Activated T-cell treated with anti-CD3 and anti-CD28 coated beads for 4 hours (primary cell): Measurements from ENCODE around the gene ITPRIP.

ENCODE experiments used
- DNase-seq: peaks from one replicate; pipeline ENCODE4 v3.0.0-alpha.2; 2020

The ITPRIP gene

DNA sequence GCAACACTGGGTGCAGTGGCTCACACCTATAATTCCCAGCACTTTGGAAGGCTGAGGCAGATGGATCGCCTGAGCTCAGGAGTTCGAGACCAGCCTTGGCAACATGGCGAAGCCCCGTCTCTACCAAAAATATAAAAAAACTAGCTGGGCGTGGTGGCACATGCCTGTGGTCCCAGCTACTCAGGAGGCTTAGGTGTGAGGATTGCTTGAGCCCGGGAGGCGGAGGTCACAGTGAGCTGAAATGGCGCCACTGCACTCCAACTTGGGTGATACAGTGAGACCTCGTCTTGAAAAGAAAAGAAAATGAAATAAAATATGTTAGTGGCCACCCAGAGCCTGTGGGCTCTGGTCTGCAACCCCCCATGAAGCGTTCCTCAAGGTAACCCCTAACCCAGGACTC lies 13.3 kb downstream of the ITPRIP start:
- DNase-seq, result no peak

DNA sequence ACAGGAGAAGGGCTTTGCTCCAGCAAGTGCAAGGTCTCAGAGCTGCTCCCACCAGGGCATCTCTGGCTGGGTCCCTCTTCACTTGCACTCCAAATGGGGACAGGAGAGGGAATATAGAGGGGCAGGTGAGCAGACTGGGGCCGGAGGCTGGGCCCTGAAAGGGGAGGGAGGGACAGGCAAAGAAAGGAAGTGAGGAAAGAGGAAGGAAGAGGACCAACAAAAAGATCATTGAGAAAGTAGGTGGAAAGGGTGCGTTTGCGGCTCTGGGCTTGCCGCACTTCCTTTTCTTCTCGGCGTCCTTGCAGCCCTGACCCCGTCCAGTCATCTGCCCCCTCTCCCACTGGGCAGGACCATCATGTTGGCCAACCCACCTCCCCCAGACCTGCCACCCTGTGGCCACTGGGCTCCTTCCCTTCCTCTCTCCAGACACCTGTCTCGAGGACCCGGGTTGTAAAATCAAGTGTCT lies 14.0 kb downstream of the ITPRIP start:
- no peak for DNase-seq

DNA sequence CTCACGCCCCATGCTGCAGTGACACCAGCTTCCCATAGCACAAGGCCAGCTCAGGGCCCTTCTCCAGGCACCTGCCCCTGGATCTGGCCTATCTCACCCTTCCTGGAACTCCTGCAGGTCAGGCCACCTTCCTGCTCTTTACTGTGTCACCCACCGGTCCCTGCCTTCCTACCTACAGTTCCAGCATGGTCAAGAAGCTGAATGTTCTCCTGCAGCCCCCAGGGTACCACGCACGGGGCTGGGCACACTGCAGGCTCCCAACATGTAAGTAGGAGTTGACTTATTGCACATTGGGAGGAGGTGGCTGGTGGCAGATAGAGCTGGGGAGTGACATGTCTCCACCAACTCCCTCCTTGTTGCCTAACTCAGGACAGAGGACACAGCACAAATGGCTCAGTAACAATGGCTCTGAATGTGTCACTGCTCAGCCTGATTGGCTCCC lies 14.5 kb downstream of the ITPRIP start:
- no peak for DNase-seq

DNA sequence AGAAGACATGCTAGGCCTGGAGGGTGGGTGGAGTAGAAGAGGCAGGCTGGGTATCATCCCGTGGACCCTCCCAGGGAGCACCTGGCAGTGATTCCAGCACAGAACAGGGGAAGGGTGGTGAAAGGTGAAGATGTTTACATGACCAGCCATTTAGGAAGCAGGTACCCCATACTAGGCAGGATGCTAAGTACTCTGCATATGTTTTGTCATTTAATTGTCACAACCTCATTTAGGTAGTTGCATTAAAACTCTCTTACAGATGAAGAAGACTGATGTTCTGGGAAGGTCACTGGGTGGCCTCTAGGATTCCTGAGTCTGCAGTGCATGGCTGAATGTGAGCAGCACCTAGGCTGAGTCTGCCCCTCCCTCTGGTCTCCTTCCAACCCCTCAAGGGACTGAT lies 15.2 kb downstream of the ITPRIP start:
- no peak for DNase-seq

GRCh38 chr10:104322416-104322782 lies 15.9 kb downstream of the ITPRIP start:
- DNase-seq, result no peak

GRCh38 chr10:104321725-104322415 lies 16.4 kb downstream of the ITPRIP start:
- no peak for DNase-seq

- no peak for DNase-seq
Observed at GRCh38 chr10:104321226-104321625, 17.0 kb downstream of the ITPRIP start.

DNA sequence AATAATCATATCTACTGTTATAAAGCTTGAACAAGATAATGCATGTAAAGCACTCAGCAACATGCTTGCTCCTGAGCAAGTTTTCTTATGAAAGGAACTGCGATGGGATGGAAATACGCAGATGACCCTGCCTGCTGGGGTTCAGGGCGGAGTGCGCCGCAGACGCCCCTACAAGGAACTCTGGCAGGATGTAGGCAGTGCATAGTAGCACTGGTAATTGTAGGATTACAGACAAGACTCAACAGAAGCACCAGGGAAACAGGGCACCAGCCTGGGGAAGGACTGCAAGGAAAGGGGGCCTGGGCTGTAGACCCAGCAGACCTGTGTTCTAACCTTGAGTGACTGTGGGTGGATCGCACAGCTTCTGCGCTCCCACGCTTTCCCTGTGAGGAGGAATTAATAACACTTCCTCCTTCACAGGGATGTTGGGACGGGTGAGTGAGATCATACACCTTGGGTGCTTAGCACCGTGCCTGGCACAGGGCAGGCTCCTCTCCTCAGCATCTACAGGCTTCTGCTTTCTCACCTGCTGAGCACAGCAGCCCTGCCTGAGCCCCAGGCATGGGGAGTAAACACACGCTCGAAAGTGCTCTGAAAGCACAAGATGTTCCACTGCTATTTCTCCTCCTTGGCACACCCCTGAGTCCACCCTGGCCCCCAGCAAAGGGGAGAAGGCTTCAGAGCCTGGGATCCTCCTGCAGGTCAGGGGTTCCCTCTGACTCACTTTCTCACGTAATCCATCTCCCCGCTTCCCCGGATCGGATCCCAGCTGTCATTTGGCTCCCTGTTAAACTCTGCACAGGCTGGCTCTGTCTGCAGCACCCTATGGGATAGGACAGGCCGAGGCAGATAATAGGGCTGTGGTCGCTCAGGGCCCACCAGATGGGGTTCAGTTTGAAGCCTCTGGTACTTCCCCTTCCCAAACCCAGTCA lies 19.2 kb downstream of the ITPRIP start:
- no peak for DNase-seq

- no peak for DNase-seq
Observed at GRCh38 chr10:104318326-104318725, 19.9 kb downstream of the ITPRIP start.

DNA sequence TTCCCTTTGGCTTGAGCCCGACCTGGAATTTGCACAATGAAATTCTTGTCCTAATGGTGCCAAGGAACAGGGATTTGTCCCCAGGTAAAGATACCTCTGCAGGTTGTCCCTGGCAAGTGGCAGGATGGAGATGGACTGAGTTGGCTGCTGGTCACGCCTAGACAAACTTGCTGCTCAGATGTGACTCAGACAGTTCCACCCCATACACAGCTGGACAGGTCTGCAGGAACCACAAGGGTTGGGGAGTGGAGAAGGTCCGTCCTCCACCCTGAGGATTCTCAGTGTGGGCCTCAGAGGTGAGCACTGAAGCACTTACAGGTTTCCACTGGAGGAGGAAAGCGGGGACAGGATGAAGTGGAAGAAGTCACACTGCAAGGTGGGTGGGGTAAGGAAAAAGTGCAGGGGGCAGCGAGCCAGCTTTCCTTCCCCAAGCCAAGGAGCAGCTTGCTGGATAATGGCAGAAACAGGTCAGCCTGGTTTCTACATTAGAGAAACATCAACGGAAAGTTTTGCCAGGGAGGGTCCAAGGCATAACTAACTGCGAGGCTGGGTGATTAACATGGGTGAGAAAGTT lies 20.5 kb downstream of the ITPRIP start:
- no peak for DNase-seq

- no peak for DNase-seq
Observed at GRCh38 chr10:104317269-104317710, 21.0 kb downstream of the ITPRIP start.

DNA sequence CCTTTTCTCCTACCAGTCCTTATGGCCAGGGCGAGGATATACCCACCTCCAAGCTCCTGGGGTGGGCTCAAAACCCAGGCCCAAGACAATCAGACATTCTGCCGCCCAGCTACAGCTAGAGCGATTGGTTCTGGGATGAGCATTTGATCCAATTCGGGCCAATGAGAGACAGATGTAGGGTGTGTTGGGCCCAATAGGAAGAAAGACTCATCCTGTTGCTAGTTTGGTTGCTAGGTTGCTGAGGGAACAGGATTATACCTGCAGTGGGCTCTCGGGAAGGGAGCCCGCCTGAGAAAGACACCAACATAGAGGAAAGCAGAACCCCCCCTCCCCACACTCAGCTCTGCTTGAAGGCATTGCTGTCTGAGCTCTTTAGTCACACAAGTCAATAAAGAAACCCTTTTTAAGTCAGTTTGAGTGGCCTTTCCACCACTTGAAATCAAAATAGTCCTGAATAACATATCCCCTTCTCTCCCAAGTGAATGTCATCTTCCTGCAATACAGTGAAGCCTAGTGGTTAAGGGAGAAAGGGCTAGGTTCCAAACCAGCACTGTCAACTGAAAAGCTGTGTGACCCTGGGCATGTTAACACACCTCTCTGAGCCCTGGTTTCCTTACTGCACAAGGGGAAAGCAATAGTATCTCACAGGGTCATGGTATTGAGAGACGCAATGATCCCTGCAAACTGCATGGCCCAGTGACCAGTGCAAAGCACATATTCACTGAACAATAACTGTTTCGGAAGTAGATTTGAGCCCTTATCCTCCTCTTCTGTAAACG lies 21.8 kb downstream of the ITPRIP start:
- no peak for DNase-seq

GRCh38 chr10:104315486-104315921 lies 22.8 kb downstream of the ITPRIP start:
- no peak for DNase-seq

DNA sequence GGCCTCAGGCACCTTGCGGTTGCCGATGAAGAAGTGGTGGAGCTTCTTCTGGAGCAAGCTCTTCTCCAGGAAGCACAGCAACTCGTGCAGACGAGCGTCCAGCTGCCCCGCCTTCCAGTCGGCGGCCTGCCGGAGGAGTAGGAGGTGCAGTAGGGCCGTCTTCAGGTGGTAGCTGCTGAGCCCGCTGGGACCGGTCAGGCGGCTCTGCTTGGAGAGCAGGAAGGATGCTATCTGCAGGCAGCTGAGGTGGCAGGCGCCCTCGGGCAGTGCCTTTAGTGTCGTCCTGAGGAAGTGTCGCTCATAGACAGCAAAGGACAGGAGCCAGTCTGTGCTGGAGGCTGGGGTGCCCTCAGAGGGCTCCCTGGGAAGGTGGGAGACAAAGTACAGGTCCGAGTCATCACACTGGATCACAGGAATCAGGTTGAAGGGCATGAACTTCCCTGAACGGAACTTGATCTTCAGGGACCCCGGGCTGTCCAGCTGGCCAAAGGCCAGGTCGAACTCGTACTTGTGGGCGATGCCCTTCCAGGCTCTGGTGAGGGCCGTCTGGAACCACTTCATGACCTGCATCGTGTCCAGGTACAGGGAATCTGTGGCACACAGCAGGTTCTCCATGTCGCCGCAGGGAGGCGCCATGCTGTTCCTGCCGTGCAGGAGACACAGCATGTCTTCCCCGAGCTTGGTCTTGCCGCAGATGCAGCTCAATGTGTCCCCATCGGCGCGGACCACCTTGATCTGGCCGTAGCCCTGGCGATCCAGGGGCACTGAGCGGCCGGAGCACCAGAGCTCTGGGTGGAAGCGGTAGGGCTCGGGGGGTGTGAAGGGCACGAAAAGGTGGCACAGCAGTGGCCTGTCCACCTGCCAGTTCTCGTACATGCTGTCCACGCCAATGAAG lies 23.4 kb downstream of the ITPRIP start:
- DNase-seq, result no peak

GRCh38 chr10:104311184-104311720 lies 27.0 kb downstream of the ITPRIP start:
- no peak for DNase-seq

DNA sequence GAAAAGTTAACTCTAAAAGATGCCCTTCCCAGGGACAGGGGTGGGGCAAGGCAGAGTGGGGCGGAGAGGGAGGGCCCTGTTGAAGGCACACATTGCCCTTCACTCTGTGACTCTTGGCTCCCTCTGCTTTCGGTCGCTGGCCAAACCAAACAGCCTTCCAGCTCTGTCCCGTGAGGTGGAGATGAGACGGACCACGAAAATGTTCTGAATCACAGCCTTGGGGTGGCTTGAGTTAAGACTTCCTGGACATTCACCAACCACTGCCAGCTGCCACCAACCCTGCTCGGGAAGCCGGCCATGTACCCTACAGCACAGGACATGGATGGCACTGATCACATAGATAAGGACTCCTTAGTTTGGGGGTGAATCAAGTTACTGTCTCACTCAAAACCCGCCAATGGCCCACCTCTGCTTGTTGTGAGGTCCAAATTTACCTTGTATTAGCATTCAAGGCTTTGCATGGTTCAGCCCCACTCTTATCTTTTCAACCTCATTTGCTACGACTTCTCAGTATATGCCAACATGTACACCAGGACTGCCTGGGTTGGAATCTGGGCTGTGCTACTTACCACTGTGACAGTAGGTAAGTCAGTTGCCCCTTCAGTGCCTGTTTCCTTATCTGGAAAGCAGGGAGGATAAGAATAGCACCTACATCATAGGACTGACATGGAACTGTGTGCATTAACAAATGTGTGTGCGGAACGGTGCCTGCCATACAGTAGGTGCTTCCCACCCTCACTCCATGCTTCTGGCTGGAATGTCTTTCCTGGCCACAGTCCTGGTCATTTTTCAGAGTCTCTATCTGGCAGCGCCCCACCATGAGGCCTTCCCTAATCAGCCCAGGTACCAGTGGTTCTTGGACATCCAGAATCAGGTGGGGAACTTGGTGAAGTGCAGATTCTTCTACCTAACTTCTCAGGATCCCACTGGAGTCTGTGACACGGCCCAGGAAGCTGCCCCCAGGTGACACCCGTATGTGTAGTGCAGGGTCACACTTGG lies 28.0 kb downstream of the ITPRIP start:
- no peak for DNase-seq

DNA sequence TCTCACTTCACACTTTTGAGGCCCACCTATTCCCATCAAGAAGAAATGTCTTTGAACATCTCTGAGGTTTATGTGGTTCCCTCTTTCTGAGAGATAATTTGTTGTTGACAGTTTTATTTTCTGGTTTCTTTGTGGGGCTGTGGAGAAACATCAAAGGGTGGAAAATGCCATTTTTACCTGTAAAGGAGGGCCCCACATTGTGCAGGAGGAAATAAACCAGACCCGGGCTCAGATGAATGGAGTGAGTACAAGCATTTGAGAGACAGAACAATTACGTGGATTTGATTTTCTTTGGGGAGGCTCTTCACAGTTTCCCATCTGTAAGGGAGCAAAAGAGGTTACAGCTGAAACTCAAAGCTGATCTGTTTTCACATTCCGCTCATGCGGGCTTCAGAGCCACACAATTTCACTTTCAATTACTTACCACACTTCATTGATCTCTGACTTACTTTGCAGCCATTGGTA lies 29.8 kb downstream of the ITPRIP start:
- no peak for DNase-seq

DNA sequence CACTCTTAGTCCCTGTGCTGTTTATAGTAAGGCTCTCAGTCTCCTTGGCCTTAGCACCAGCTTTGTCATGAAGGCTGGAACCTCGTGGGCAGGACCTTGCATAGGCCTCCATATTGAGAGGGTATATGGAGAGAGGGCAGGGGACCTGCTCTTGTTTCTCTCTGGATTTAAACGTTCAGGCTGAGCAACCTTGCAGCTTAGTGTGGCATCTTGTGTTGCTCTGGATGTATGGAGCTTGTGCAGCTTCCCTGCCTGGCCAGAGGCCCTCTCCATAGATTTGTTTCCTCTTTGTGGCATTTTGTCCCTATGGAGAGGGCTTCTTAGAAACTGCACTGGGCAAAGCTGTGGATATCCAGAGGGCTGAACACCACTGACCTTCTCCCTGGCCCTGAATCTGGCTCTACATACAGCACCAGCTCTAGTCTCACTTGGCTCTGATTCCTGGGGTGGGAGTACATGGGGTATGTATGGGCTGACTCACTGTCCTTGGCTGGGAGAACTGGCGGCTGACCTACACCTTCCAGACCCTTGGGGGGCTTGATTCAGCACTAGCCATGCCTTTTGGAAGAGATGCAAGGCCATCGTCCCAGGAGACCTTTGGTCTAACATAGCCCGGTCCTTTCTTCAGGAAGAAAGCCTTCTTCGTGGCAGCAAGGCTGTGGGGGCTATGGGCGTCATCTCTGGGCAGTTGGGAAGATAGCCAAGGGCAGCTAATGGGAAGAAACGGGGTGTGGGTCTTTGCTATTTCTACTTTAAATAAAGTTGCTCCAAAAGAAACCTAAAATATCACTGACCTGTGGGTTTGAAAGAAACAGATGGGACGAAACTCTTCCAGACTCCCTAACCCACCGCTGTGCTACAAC lies 30.5 kb downstream of the ITPRIP start:
- DNase-seq, result no peak

- no peak for DNase-seq
Observed at GRCh38 chr10:104306897-104307296, 31.4 kb downstream of the ITPRIP start.
